HG02571 (cell line): ENCODE results near the gene HDAC4.

Experiments used
- ATAC-seq: cut with Tn5 transposase; IDR thresholded peaks from one replicate; pipeline ENCODE4 v1.9.1; 2021; ENCODE audit warnings: mild to moderate bottlenecking, moderate library complexity; ENCODE audit not compliant: unreplicated experiment

Gene HDAC4

DNA sequence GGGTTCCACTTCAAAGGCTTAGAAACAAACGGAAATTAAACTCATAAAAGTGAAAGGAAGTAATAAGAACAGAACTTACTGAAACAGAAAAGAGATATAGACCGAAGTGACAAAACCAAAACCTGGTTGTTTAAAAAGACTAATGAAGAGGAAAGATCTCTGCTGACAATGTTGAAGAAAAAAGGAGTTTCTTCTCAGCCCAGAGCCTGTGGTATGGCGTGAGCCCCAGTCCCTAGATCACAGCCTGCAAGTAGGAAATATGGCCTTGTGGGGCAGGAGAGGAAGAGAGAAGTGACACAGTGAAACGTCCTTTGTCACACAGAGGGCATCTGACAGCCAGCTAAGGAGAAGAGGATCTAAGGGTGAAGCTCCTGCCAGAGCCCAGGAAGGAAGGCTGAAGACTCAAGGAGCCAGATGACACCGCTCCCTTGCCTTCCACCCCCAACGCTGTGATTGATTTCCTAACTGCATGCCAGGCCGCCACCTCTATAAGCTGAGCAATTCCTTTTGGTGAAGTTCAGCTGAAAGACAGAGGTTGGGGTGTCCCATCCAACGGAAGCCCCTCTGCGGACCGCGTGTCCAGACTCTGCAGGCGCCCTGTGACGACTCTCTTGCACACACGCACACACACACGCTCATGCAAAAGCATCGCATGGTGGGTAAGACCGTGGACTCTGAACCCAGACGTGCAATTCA, 141.1 kb downstream of the HDAC4 start:
- no peak for ATAC-seq

DNA sequence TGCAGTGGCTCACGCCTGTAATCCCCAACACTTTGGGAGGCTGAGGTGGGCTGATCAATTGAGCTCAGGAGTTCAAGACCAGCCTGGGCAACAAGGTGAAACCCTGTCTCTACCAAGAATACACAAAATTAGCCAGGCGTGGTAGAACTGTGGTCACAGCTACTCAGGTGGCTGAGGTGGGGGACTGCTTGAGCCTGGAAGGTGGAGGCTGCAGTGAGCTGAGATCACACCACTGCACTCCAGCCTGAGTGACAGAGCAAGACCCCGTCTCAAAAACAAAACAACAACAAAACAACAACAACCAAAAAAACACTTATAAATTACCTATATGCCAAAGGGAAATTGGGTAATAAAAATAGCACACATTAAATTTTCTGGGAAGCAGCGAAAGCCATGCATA, 141.6 kb downstream of the HDAC4 start:
- no peak for ATAC-seq

DNA sequence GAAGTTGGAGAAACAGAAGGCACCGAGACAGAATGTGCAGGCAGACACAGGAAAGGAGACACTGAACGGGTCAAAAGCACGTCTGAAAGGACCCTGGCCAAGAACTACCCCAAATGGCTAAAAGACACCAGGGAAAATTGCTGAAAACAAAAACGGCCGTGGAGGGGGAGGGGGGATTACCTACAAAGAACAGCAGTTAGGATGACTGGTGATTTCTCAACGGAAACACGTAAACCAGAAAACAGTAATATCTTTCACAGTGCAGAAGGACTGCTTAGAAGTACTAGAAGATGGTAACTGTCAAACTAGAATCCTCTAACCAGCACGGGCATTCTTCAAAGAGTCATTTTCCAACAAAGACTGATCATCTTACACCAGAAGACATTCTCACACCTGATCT, 142.6 kb downstream of the HDAC4 start:
- no peak for ATAC-seq

DNA sequence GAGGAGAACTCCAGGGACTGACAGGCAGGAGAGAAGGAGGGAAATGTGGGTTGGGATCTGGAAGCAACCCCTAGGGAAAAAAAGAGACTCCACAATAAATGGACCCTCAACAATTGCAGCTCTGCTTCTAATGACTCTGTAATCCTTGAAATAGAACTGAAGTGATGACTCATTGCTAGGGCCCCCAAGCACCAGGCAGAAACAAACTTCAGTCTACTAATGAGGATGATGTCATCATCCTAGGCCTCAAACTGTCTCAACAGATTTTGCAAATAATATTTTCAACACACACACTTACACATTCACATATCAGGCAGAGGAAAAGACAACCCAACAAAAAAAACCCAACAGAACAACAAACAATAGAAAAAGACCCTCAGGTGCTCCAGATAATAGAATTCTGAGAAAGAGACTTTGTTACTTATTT, 143.3 kb downstream of the HDAC4 start:
- ATAC-seq, result no peak

DNA sequence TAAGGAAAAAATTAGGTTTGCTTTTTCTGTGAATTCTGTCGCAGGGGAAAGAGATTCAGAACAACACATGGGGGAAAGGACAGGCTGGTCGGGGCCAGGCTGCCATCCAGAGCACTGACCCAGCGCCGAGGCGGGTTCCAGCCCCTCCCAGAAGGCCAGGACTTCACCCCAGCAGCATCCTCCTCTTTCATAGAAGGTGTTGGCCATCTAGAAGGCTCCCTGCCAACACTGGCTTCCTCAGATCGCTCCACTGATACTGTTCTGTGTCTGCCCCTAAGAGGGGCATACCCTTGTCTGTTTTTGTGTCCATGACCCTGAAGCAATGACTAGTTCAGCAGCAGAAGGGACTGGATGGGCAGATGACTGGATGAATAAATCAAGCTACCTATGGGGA, 144.5 kb downstream of the HDAC4 start:
- ATAC-seq, result no peak

DNA sequence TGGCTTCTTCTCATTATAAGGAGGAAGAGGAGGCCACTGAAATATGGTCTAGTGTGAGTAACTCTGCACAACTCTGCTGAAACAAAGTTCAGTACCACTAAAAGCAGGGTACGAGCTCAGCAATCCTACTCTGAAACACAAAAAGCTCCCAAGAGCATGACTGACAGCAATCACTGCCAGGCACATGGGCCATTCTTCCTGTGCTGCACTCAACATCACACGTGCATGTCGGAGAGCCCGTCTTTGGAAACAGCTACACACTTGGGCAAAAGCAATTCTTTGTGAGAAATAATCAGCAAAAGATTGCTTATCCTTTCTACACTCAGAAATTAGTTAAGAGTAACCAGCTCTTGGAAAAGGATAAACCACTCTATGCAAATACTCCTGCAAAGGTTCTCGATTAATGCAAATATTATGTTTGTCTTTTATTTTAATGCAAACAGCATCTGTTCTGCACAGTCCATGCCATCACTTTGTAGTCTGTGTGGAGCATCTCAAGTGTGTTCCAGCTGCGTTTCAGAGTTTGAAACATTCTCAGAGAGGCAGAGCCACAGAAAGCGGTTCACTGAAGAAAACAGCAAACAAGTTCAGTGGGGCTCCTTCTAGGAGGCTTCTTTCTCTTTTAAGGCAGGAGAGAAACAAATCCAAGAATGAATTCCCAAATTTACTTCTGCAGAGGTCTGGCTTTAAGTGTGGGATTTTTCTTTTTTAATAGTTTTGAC, 145.0 kb downstream of the HDAC4 start:
- no peak for ATAC-seq

DNA sequence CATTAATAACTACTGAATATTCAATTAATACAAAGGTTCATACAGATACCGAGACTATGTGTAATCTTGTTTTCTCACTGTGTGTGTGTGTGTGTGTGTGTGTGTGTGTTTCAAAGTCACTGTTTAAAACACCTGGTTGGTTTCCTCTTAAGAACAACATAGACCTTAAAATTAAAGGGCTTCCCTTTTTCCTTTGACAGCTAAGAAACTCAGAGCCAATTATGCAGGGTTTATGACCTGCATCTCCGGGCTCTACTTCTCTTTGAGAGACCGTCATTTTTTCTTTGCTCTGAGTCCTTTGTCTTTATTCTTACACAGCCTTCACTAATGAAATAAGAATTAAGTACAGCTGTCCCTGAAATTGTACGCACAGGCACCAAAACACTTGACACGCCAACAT, 145.6 kb downstream of the HDAC4 start:
- ATAC-seq, result no peak

DNA sequence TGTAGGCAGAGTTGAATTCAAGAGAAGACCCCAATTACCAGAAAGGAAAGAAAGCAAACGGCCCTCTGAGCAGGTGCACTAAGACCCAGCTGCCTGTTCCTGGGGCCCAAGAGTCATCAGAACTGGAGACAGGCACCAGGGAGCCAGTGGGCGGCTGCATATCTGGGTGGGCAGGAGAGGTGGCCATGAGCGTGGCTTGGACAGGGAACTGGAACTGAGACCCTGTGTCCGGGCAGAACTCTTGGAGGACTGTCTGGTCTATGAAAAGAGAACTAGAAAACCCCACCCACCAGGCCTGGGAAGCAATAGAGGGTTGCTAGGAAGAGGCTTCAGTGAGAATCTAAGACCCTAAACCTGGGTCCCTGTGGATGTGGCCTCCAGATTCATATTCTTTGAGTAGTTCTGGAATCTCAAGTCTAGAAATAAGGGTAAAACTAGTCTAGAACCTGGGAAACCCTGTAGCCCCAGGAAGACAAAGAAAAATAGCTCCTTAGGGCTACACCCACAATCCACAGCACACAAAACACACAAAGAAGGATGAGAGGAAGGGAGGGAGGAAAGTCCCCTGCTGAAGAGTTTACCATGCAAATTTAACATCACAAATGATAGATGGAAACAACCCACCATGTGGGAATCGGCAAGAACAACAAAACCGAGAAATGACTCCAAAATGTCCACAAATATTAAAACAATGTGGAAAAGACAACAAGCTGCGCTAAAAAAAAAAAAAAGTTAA, 147.0 kb downstream of the HDAC4 start:
- ATAC-seq, result no peak

DNA sequence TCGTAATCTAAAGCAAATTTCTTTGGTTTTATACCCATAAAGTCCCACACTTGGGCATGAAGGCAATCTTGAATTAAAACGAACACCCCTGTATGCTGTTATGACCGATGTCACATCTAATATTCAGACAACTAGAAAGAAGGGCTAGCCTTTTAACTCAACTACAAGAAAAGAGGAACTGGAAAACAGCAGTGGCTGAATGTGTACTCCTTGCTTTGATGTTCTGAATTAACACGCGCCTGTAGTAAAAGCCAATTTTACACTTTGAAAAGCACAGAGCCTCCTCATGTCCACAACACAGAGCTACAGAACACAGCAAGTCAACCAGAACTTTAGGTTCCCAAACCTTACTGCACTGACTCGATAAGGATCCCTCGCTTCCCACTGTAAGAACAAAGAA, 147.6 kb downstream of the HDAC4 start:
- no peak for ATAC-seq

DNA sequence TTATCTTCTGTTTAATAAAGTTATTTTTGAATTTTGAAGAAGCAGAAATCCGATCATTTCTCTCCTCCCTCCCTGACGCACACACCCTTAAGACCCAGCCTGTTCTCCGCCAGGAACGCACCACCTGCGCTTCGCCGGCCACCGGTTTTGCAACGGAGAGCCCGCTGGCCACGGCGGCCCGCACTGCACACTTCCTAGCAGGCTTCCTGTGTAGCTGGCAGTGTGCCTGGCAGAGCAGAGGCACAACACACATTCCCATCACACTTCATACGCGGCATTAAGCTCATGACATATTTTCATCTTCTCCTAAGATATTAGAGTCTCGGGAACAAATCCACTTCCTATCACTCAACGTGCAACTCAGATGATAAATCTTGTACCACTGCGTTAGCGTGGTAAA, 148.0 kb downstream of the HDAC4 start:
- ATAC-seq, result no peak

DNA sequence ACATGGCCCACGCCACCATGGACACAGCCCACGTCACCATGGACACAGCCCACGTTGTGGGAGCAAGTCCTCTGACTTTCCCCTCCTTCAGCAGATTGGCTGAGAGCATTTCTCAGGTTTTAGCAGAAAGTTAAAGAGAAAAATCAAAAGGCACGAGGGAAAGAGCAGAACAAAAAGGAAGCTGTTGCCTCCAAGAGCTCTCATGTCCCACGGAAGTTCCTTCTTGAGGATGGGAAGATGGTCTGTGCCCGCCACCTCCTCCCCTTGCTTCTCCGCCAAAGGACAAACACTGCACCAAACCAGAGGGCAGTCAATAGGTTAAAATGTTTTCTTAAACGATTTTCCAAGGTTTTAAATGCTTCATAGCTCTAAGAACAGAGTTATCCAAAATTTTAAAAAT, 148.4 kb downstream of the HDAC4 start:
- no peak for ATAC-seq

DNA sequence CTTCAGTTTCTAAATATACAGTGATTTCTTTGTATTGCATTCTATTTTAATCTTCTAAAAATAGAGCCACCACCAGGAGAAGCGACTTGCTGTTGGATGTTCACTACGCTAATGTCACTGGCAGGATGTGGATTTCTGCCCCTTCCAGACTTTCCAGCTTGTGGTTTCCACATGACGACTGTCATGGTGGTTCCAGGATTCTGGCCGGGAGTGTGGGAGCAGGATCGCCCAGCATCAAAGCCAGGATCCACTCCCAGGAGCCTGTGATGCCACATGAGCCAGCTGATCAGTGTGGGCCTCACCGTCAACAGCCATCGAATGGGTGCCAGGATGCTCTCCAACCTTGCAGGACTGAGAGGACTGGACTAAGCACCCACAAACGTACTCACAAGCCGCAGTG, 148.8 kb downstream of the HDAC4 start:
- ATAC-seq, result no peak

DNA sequence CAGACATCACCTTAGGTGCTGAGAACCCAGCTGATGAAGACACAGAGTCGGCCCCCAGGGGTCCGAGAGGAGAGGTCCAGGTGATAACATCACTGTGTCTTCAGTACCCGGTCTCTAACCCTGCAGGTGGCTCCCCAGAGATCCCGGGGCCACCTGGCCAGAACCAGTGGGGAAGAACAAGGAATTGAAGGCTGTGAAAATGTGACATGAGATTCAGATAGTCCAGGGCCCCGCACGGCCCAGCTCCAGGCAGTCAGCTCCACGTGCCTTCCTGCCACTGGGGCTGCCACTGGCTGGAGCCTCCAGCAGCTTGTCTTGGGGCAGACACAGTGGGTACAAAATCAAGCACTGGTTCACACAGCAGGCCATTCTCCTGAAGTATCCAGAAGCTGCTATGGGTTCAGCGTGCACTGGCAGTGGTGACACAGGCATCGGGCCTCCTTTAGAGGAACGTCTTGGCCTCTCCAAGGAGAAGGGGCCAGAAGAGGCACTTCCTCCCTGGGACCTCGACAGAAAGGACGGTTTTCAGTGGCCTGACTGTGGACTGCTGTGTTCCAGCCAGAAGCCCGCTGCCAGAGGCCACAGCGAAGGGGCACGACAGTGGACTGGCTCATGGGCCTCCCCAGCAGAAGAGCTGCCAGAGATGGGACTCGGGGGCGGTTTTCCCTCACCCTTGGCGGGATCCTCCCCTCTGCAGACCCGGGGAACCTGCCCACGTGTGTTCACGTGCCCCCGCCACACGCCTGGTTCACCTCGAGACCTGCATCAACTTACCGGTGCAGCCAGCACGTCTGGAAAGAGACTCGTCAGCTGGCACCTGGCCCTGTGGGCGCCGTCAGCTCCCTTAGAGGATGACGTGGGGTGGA, 150.4 kb downstream of the HDAC4 start:
- ATAC-seq, result no peak

DNA sequence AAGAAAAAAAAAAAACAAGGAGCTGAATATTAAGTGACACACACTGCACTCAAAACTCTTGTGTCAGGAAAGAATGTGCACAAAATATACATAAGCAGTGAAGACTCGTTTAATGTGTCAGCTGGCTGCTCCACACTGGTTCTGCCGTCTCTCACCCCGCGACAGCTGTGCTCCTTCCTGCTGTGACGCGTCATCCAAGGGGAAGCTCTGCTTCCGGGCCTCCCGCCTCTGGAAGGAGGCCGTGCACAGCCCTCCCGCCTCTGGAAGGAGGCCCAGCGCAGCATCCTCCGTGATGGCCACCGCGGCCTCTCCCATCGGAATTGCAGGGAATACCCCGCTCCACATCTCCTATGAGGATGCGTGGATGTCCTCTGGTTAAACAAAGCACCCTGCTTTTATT, 151.0 kb downstream of the HDAC4 start:
- ATAC-seq, result no peak

DNA sequence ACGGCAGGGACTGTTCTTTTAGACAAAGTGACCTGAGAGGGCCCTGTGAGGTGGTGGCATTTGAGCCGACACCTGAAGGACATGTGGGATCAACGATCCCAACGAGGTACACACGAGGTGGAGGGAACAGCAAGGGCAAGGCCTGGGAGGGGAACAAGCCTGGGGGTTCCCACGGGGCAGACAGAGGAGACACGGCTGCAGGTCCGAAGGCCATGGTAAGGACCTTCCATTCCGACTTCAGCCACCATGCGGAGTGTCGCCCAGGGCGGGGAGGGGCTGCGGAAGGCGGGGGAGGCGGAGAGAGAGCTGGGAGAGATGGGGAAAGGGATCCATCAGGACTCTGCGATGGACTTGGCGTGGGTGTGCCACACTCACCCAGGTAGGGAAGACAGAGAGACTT, 151.8 kb downstream of the HDAC4 start:
- ATAC-seq, result no peak

DNA sequence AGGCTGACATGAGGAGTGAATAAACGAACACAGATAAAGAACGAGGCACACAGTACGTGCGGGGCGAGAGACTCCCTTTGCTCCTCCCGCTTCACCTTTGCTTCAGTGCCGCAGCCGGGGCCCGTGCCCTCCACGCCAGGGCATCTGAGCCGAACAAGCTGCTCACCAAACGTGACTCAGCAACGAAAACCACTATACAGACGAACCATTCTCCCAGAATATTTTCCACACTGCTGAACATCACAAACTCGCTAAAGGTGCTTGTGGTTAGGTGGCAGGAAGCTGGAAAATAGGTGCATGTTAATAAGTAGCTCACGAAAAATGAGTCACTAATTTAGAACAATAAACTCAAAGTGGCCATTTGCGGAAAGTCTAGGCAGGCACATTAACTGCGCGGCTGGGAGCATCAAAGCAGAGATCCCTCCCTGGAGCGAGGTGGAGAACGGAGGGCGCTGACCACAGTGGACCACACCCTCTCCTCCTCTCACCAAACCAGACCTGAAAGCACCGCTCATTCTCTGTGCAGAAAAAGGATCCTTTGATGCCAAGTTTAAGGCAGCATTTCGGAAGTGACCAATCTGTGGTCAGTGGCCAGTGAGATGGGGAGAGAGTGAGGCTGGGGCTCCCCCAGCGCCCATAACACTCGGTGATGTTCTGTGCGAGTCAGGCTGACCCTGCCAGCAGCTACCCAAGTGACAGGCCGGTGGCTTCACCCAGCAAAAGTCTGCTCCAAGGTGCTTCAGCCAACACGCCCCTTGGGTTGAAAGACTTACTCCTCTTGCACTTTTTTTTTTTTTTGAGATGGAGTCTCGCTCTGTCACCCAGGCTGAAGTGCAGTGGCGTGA, 153.2 kb downstream of the HDAC4 start:
- ATAC-seq, result no peak

DNA sequence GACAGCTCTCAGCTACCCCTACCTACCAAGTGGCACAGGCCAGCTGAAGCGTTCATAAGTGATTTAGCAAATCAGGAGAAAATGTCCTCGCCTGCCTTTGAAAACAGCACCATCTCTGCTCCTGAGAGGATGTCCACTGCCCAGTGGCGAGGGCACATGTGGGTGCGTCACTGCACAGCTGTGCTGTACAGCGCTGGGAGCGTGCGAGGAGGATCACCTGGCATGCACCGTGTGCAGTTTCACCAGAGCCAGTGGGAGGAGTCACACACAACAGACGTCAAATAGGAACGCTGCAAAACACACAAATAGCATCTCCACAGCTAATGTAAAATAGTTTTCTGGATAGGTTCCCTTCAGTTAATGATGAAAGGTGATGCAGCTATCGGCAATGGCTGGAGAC, 154.1 kb downstream of the HDAC4 start:
- ATAC-seq, result no peak

DNA sequence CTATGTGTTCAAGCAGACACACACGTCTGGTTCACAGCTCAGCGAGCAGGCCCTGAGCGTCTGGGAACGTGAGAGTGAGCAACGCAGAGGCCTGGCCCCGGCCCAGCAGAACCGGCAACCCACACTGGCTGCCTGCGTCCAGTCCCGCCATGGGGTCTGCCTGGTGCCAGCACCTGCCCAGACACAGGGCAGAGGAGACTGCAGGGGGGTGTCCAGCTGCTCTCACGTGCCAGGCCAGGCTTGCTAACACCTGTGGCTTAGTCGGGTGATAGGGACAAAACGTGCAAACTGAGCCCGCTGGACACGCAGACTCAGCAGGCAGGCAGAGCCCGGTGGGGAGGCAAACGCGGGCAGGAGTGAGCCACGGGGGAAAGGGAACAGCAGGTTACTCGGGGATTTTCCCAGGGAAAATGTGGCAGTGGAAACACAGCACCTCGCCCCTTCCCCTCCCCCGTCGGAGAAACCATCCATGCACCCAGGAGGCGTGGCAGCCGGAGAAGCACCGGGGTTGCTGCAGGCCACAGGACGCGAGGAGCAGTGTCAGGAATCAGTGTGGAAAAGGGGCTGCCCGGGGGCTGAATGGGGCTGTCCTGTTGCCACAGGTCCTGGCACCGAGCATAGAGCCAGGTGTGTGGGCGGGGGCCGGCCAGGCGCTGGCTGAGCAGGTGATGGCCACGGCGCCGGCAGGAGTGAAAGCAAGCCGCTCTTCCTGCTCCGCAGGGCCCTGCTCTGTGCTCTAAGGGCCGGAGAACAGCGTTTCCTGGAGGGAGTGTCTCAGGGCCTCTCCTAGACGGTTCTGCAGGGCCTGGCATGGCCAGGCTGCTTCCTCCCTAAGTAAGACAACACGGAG, 154.7 kb downstream of the HDAC4 start:
- ATAC-seq, result no peak

DNA sequence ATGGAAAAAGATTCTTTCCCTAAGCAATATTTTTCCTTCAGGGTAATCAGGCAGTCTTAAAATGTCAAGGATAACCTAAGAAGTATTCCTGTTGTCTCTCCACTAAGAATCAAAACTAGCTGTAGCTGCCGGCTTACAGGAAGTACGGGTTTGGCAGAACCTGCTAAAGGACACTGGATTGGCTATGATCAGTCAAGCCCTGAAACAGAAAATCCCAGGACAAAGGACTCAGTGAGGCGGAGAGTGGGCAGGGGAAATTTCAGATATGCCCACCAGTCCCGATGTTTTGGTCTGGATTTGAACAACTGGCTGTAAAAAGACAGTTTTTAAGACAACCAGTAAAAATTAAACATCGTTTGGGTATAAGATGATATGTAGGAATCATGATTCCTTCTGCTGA, 155.7 kb downstream of the HDAC4 start:
- no peak for ATAC-seq
